ENCODE measurements around the gene SPARC.

Gene SPARC

GRCh38 chr5:151718153-151718552 lies 31.4 kb upstream of the SPARC start:
- DNase-seq (ENCODE audit: low read depth), result no peak
- TF ChIP-seq CTCF (IDR thresholded peaks at IDR 0.05; ENCODE audit: control insufficient read depth, extremely low read depth, insufficient read depth), result no peak
- H3K4me3 ChIP-seq (ENCODE audit: low read depth, low read length), result no peak overlapping the region

- DNase-seq (ENCODE audit: low read depth), result no peak
- no peak overlapping the region for H3K4me3 ChIP-seq (ENCODE audit: low read depth, low read length)
- TF ChIP-seq CTCF (IDR thresholded peaks at IDR 0.05; ENCODE audit: control insufficient read depth, extremely low read depth, insufficient read depth), result no peak
These were observed 30.7 kb upstream of the SPARC start for GRCh38 chr5:151717416-151717815.

DNA sequence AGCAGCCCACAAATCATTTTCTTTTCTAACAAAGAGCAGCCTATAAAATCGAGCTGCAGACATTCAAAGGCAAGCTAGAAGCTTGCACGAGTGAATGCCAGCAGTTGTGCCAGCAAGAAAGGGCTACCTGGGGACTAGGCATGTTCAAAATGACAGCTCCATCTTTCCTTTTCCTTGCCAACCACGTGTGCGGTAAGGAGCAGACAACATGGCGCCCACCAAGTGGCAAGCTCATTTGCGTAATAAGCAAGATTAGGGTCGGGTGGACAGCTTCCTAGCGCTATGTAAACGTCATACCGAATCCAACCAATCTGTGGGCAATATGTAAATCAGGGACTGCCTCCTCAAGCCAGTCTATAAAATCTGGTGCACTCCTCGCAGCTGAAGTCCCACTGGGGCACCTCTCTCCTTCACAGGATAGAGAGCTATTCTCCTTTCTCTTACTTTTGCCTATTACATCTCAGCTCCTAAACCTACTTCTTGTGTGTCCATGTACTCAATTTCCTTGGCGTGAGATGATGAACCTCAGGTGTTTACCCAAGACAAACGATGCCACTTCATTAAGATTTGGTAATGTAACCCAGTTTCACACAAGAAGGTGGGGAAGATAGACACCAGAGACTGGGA lies 22.5 kb upstream of the SPARC start:
- TF ChIP-seq CTCF (IDR thresholded peaks at IDR 0.05; ENCODE audit: control insufficient read depth, extremely low read depth, insufficient read depth), result no peak
- no peak overlapping the region for H3K4me3 ChIP-seq (ENCODE audit: low read depth, low read length)
- no peak for DNase-seq (ENCODE audit: low read depth)

GRCh38 chr5:151708126-151708525 lies 21.4 kb upstream of the SPARC start:
- DNase-seq (ENCODE audit: low read depth), result no peak

DNA sequence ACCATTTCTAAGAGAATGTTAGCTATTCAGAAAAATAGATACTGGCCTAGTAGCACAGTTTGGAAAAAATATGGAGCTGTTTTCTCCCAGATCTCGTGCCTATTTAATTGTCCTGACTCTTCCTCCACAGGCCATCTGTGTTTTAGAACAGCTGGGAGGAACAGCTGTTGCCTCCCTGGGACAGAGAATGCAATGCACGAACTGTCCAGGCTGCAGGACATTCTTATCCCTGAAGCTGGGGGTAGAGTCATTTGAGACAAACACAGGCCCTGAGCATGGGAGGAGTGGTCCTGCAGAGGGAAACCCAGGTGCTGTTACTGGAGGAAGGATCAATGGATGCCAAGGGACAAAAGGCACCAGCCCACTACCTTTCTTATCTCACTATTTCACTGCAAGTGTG lies 20.9 kb upstream of the SPARC start:
- DNase-seq (ENCODE audit: low read depth), result no peak
- no peak for TF ChIP-seq CTCF (IDR thresholded peaks at IDR 0.05; ENCODE audit: control insufficient read depth, extremely low read depth, insufficient read depth)
- H3K4me3 ChIP-seq (ENCODE audit: low read depth, low read length), result no peak overlapping the region

More at GRCh38 chr5:151708126-151708525, 21.4 kb upstream of the SPARC start:
- H3K4me3 ChIP-seq (ENCODE audit: low read depth, low read length), result no peak overlapping the region
- TF ChIP-seq CTCF (IDR thresholded peaks at IDR 0.05; ENCODE audit: control insufficient read depth, extremely low read depth, insufficient read depth), result no peak

DNA sequence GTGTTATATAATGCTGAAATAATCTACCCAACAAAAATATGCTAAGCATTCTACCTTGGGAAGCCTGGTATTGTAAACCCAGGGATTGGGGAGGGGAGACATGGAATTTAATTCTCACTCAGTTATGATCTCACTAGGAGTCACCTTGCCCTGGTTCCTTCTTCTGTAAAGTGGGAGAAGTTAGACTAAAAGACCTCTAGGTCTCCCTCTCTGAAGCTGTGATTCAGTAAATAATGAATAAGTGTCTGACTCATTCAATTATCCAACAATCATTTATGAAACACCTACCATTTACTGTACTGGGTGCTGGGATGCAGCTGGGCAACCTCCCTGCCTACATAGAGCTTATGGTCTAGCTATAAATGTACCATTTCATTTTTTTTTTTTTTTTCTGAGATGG lies 20.2 kb upstream of the SPARC start:
- no peak overlapping the region for H3K4me3 ChIP-seq (ENCODE audit: low read depth, low read length)
- no peak for TF ChIP-seq CTCF (IDR thresholded peaks at IDR 0.05; ENCODE audit: control insufficient read depth, extremely low read depth, insufficient read depth)
- no peak for DNase-seq (ENCODE audit: low read depth)

- no peak for DNase-seq (ENCODE audit: low read depth)
- no peak overlapping the region for H3K4me3 ChIP-seq (ENCODE audit: low read depth, low read length)
- TF ChIP-seq CTCF (IDR thresholded peaks at IDR 0.05; ENCODE audit: control insufficient read depth, extremely low read depth, insufficient read depth), result no peak
These were observed 17.1 kb upstream of the SPARC start for GRCh38 chr5:151703780-151704179.

Data from LNCaP clone FGC (cell line).